GM21447 (cell line): ENCODE measurements around the gene GIT2.
"Not testable (repeated sequence)": the region's sequence is repeated elsewhere in the genome, so short reads cannot be mapped to it uniquely, and the experiment has no call there.

Source experiments
- ATAC-seq: cut with Tn5 transposase; IDR thresholded peaks from one replicate; pipeline ENCODE4 v1.9.1; 2021; ENCODE audit not compliant: unreplicated experiment

GIT2 gene

DNA sequence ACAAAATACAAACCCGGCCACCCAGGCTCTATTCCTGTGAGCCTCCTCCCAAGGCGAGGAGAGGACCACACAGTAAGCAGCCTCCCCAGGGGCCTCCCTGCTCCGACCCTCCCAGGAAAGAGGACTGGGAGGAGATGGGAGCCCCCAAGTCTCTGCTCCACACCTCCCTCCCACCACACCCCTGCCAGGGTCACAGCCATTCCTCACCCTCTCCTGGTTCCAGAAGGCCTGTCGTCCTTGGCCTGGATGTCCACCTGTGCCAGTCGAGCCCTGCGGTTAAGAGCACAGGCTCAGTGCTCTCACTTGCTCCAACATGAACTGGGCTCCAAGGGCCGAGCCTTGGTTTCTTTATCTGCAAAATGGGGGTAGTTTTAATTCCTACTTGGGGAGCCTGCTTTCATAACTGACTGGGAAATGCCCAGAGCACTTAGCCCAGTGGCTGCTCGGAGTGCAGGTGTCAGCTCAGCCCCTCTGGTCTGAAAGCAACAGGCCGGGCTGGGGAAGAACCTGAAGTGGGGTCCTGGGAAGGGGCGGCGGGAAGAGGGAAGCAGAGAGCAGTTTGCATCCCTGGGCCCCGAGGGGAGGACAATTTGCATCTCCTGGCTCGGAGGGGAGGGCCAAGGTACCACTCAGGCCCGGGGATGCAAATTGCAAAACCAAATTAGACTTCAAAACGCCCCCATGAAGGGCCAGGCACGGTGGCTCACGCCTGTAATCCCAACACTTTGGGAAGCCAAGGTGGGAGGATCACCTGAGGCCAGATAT is 72.5 kb downstream of the GIT2 start:
- no peak for ATAC-seq

GRCh38 chr12:109923038-109923437 is 73.1 kb downstream of the GIT2 start:
- no peak for ATAC-seq

DNA sequence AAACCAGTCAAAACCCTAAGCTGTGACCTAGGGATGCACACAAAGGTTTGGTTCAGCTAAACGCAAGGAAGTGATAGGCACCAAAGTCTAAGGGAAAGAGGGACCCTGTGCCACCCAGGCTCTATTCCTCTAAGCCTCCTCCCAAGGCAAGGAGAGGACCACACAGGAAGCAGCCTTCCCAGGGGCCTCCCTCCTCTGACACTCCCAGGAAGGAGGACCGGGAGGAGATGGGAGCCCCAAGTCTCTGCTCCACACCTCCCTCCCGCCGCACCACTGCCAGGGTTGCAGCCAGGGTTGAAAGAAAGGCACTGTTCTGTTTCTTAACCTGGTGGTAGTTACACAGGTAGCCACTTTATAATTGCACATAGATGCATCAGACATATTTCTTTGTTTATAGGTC is 74.2 kb downstream of the GIT2 start:
- ATAC-seq = no peak

DNA sequence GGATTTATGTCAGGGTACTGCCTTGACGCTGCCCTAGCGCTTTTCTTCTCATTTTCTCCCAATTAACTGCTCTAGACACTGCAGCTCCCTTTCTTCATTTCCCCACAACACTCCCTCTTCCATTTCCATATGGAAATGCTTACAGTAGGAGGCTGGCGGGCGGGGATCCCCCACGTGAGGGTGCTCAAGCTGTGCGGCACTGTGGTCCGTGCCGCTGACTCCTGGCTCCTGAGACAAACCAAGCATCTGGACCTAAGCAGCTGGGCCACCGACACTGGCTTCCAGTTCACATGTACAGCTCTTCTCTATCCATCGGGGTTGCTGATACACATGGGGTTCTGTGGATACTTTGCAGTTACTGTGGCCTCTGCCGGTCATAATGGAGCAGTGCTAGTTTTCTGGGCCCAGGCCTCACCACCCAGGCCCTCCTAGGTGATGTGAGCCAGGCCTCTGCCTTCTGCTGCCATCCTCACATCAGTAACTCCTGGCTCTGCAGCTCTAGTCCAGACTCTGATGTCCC is 75.8 kb downstream of the GIT2 start:
- no peak for ATAC-seq

DNA sequence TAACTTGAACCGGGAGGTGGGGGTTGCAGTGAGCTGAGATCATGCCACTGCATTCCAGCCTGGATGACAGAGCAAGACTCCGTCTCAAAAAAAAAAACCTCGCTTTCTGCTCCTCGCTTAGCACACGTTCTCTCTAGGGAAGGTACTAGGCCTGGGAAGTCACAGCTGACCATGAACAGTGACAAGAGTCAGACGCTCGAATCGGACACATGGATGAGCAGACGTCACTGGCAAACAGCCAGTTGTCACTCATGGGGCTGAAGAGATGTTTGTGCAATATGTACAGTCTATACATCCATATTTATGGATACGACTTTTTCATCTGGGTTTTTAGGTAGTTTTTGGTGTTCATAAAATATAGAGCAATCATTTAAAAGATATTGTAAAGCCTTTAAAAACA is 76.7 kb downstream of the GIT2 start:
- ATAC-seq = no peak

- no peak for ATAC-seq
Observed at GRCh38 chr12:109916045-109916444, 80.1 kb downstream of the GIT2 start.

GRCh38 chr12:109915171-109916040 is 80.8 kb downstream of the GIT2 start:
- ATAC-seq = no peak

GRCh38 chr12:109914461-109914860 is 81.7 kb downstream of the GIT2 start:
- ATAC-seq = no peak

GRCh38 chr12:109912855-109913321 is 83.3 kb downstream of the GIT2 start:
- ATAC-seq = no peak

- no peak for ATAC-seq
Observed at GRCh38 chr12:109910969-109911348, 85.2 kb downstream of the GIT2 start.

- no peak for ATAC-seq
Observed at GRCh38 chr12:109910254-109910968, 85.8 kb downstream of the GIT2 start.

GRCh38 chr12:109905301-109905700 is 90.9 kb downstream of the GIT2 start:
- no peak for ATAC-seq

- no peak for ATAC-seq
Observed at GRCh38 chr12:109902891-109903418, 93.2 kb downstream of the GIT2 start.

GRCh38 chr12:109900752-109901580 is 95.2 kb downstream of the GIT2 start:
- ATAC-seq = no peak

GRCh38 chr12:109899783-109900751 is 96.1 kb downstream of the GIT2 start, which contains the start of gene TCHP:
Gene TCHP, plus strand, starts transcription at chr12:109900274. Its CDS starts 2,753 bp downstream, at chr12:109903027.
- peak; percentile 79 for ATAC-seq

- not testable (repeated sequence) for ATAC-seq
Observed at GRCh38 chr12:109899345-109899744, 96.8 kb downstream of the GIT2 start.

DNA sequence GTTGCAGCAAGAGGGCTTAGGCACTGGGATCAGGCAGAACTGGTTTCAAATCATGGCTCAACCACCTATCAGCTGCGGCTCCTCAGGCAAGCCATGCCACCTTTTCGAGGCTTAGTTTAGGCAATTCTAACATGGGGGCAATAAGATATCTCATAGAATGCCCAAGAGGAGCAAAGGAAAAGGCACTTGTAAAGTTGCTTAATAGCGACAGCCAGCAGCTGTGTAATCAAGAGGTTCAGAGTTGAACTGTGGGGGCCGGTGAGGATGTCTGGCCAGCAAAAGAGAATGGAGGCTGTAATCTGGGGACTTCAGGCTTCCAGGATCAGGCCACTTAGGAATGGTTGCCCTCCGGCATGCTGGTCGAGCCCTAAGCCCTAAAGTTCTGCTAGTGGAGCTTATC is 99.1 kb downstream of the GIT2 start:
- ATAC-seq = no peak

DNA sequence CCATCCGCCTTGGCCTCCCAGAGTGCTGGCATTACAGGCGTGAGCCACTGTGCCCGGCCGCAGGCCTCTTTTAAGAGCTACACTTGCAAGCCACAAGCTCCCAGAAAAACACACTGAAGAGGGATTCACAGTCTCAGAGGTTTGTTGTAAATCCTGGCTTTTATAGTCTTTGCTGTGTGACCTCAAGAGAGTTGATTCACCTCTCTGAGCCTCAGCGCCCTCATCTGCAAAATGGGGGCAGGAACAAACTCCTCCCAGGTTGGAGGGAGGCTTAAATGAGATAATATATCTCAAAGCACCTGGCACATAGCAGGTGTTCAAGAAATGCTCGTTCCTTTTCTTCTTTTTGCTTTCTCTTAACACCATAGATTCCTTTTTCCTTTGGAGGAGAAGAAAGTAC is 100.0 kb downstream of the GIT2 start:
- no peak for ATAC-seq

GRCh38 chr12:109894939-109895338 is 101.2 kb downstream of the GIT2 start:
- no peak for ATAC-seq
